Uterus (tissue), 4 donors: ENCODE measurements around the gene ZCCHC2. TPM values are rescaled to one million over a fixed set of nuclear protein-coding genes. Genes with fewer than 3 reads are reported as not detected.

Source experiments
- DNase-seq, 2 donors: peaks; one replicate each; pipeline ENCODE4 v3.0.0-alpha.2; 2019 to 2020
- H3K27ac ChIP-seq, 2 donors: fragments of 200-600 bp; sonication (generic); 1 replicate in 1 of 2; 2 replicates in 1 of 2; pipeline ENCODE4 v1.5.1; 2016 to 2018
- H3K27me3 ChIP-seq, 2 donors: fragments of 200-600 bp; sonication (generic); one replicate each; pipeline ENCODE4 v1.5.1; 2018 to 2019; ENCODE audit warnings: control low read depth in 1 of 2
- H3K36me3 ChIP-seq, 2 donors: fragments of 200-600 bp; sonication (generic); one replicate each; pipeline ENCODE4 v1.5.1; 2019; ENCODE audit warnings: control low read depth in 1 of 2
- H3K4me1 ChIP-seq, 2 donors: fragments of 200-600 bp; sonication (generic); one replicate each; pipeline ENCODE4 v1.5.1; 2018 to 2019; ENCODE audit warnings: control low read depth in 1 of 2
- H3K4me3 ChIP-seq, 2 donors: fragments of 200-600 bp; sonication (generic); 1 replicate in 1 of 2; 2 replicates in 1 of 2; pipeline ENCODE4 v1.5.1; 2018 to 2019; ENCODE audit warnings: mild to moderate bottlenecking in 1 of 2
- H3K9me3 ChIP-seq, 2 donors: fragments of 200-600 bp; sonication (generic); one replicate each; pipeline ENCODE4 v1.5.1; 2019; ENCODE audit warnings: control low read depth in 1 of 2
- POLR2A ChIP-seq, 2 donors: fragments of 450-650 bp; IDR thresholded peaks; one replicate each; pipeline ENCODE4 v1.6.1; 2016; ENCODE audit warnings: antibody characterized with exemption in 2 of 2, mild to moderate bottlenecking in 1 of 2, moderate library complexity in 1 of 2
- intact Hi-C: fragments of 100-400 bp; cut with DNase I; formaldehyde crosslinking; loops from one replicate; pipeline ENCODE4 v1.15.1; 2023; ENCODE audit warnings: low total_unique reads
- total RNA-seq, 4 donors: library from RNA; depleted of rRNA in 3 of 4; stranded (reverse); fragments of >200 nt in 3 of 4; gene quantifications; one replicate each; pipeline versions ENCODE4 v1.1.0 to v1.2.4, GENCODE V29; 2014 to 2023
- TF ChIP-seq, protein P1 (sequence below), 4 experiments: fragments of 200-600 bp in 2 of 4; fragments of 450-650 bp in 2 of 4; sonication (generic) in 2 of 4; IDR thresholded peaks; one replicate each; pipeline ENCODE4 v1.5.1; 2016 to 2019; ENCODE audit warnings: antibody characterized with exemption in 4 of 4, mild to moderate bottlenecking in 2 of 4, moderate library complexity in 1 of 4
- donor health status: DM: yes; HTN: yes; CAD: no.

Gene ZCCHC2
- total RNA-seq, 4 donors from 2014 or later: 7.4 to 44.8 (median 15.5) TPM

GRCh38 chr18:62500174-62500573, 22.7 kb upstream of the ZCCHC2 start:
- TF ChIP-seq POLR2A (IDR thresholded peaks at IDR 0.05): no peak
- TF ChIP-seq, protein P1, sequence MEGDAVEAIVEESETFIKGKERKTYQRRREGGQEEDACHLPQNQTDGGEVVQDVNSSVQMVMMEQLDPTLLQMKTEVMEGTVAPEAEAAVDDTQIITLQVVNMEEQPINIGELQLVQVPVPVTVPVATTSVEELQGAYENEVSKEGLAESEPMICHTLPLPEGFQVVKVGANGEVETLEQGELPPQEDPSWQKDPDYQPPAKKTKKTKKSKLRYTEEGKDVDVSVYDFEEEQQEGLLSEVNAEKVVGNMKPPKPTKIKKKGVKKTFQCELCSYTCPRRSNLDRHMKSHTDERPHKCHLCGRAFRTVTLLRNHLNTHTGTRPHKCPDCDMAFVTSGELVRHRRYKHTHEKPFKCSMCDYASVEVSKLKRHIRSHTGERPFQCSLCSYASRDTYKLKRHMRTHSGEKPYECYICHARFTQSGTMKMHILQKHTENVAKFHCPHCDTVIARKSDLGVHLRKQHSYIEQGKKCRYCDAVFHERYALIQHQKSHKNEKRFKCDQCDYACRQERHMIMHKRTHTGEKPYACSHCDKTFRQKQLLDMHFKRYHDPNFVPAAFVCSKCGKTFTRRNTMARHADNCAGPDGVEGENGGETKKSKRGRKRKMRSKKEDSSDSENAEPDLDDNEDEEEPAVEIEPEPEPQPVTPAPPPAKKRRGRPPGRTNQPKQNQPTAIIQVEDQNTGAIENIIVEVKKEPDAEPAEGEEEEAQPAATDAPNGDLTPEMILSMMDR (IDR thresholded peaks at IDR 0.05): no peak
- no peaks in the 10 kb centered on the region for H3K27me3 ChIP-seq
- H3K4me3 ChIP-seq: no peak overlapping the region
- no peaks in the 10 kb centered on the region for H3K4me1 ChIP-seq
- intact Hi-C loops: no loop called here
- no peaks in the 10 kb centered on the region for H3K36me3 ChIP-seq
- no peaks in the 10 kb centered on the region for H3K9me3 ChIP-seq
- DNase-seq: no peak
- H3K27ac ChIP-seq: no peak overlapping the region

DNA sequence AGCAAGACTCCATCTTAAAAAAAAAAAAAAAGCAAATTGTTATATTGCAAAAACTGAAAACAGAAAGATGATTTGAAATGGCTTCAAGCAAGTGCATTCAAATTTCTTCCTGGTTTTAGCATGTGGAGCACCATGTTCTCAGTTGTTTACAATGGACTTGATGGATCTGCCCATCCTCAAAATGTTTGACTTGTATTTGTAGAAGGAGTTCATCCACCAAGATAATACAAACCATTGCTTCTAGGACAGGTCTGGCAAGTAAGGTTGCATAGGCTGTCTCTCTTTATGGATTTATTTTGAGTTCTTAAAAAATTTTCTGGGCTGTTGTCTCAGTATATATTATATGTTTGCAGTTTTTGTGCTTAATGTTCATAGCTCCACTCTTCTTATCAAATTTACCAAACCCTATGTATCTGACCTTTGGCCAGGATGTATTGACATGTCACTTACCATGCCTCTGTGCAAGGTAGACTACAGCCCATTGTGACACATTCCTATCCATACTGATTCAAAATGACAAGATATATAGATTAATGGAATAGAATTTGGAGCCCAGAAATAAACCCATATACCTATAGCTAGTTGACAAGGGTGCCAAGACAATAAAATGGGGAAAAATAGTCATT, 21.7 kb upstream of the ZCCHC2 start:
- H3K4me1 ChIP-seq: no peaks in the 10 kb centered on the region
- no peak for TF ChIP-seq POLR2A (IDR thresholded peaks at IDR 0.05)
- TF ChIP-seq, protein P1 (IDR thresholded peaks at IDR 0.05): no peak
- H3K9me3 ChIP-seq: no peaks in the 10 kb centered on the region
- no peak for DNase-seq
- intact Hi-C loops: no loop called here
- no peak overlapping the region for H3K4me3 ChIP-seq
- no peak overlapping the region for H3K27ac ChIP-seq
- H3K27me3 ChIP-seq: no peaks in the 10 kb centered on the region
- no peaks in the 10 kb centered on the region for H3K36me3 ChIP-seq

DNA sequence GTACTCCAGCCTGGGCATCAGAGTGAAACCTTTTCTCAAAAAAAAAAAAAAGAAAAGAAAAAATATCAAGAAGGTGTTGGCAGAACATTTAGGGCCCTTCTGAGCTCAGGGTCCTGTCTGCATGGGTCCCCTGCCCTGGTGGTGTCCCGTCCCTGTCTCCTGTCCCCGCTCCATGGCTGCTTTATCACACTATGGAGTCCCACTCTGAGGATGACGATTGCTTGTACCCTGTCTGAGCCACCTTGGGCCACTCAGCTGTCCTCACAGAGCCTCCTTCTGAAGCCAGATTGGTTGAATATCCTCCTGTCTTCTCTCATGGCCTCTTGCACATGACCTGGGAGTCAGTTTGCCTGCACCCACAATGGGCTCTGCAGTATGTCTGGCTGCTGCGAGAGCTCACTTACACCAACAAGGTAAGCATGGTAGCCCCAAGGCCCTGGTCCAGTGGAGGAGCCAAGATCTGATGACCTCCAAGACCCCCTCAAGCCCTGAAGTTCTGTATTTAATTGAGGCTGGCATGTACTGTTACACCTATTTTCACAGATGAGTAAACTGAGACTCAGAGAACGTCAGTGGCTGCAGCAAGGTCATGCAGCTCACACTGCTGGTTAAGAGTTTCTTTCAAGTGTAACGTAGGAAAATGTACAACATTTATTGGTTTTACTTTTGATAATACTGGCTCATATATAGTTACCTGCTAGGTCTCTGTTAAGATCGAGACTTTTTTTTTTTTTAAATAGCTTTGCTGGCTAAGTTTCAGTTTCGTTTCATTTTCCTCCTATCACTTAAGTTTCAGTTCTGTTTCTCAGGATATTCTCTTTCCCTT, 16.9 kb upstream of the ZCCHC2 start:
- TF ChIP-seq, protein P1 (IDR thresholded peaks at IDR 0.05): no peak
- no peak for TF ChIP-seq POLR2A (IDR thresholded peaks at IDR 0.05)
- peak overlapping the region; percentile 36 to 38 for H3K4me3 ChIP-seq
- intact Hi-C loops: no loop called here

DNA sequence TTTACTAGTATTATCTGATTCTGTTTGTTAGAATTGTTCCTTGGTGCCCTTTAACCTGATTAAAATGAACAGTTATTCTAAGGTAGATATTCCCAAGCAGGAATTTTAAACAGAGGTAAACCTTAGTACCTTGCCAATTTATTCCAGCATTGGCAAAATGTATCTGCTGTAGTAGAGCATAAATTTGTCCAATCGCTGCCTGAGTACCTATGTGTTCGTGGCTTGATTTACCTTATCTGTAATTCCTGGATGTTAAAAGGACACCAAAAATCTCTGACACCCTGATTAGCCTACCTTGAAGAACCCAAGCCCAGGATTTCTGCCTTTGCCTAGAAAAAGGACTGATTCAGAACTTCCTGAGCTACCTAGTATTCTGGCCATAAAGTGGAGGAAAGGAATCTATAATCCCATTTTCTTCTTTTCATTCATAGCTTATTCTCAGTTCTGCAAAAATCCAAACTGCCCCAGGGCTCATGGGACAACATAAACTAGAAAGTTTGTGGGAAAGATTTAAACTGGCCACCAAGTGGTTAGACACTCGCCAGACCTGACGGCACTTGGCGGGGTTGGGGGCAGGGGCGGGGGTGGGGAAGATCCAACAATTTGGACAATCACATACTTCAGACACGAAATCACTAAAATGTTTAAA, 16.2 kb upstream of the ZCCHC2 start:
- Histone ChIP-seq H3K36me3 (no peaks in the 10 kb centered on the region), H3K4me3 (peak overlapping the region; percentile 36 to 38), H3K27ac (peak overlapping the region; percentile 19 to 75), H3K27me3 (no peaks in the 10 kb centered on the region), H3K4me1 (no peaks in the 10 kb centered on the region), H3K9me3 (no peaks in the 10 kb centered on the region)
- intact Hi-C loops: no loop called here
- DNase-seq: no peak
- TF ChIP-seq, protein P1 (IDR thresholded peaks at IDR 0.05): no peak
- no peak for TF ChIP-seq POLR2A (IDR thresholded peaks at IDR 0.05)

More for the DNA sequence above, 16.9 kb upstream of the ZCCHC2 start:
- peak overlapping the region; percentile 19 to 75 for H3K27ac ChIP-seq
- H3K27me3 ChIP-seq: no peaks in the 10 kb centered on the region
- H3K36me3 ChIP-seq: no peaks in the 10 kb centered on the region
- DNase-seq: no peak
- H3K4me1 ChIP-seq: no peaks in the 10 kb centered on the region
- no peaks in the 10 kb centered on the region for H3K9me3 ChIP-seq

DNA sequence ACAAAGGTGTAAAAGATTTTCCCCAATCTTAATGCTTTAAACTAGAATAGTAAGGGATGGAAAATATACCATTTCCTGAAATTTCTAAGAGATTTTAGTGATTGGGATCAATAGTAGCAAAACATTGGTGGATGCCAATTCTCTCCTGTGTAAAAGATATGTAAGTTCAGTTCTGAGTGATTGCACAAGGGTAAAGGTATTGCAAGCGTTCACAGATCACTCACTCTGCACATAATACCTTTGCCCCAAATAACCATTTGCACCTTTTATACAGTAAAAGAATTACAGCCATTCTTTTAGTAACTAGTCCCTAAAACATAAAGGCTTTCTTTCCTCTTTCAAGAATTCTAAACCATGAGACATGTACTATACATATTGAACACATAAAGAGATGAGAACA, 13.0 kb upstream of the ZCCHC2 start:
- no peak overlapping the region for H3K4me3 ChIP-seq
- H3K9me3 ChIP-seq: peaks cover 0 to 18% of the 10 kb centered on the region in 2 donors
- H3K4me1 ChIP-seq: no peaks in the 10 kb centered on the region
- no peak overlapping the region for H3K27ac ChIP-seq
- TF ChIP-seq, protein P1 (IDR thresholded peaks at IDR 0.05): no peak
- TF ChIP-seq POLR2A (IDR thresholded peaks at IDR 0.05): no peak
- no peak for DNase-seq
- no peaks in the 10 kb centered on the region for H3K27me3 ChIP-seq
- peaks cover 0 to 4% of the 10 kb centered on the region in 2 donors for H3K36me3 ChIP-seq
- intact Hi-C loops: no loop called here
